NCI-H1092 treated with DMSO at 0.1 percent for 48 hours (cell line): ENCODE measurements around the gene ARHGEF12.

Experiments
- DNase-seq: peaks from one replicate; lab custom pipeline; 2025; lab: John Stamatoyannopoulos, UW

Gene ARHGEF12

DNA sequence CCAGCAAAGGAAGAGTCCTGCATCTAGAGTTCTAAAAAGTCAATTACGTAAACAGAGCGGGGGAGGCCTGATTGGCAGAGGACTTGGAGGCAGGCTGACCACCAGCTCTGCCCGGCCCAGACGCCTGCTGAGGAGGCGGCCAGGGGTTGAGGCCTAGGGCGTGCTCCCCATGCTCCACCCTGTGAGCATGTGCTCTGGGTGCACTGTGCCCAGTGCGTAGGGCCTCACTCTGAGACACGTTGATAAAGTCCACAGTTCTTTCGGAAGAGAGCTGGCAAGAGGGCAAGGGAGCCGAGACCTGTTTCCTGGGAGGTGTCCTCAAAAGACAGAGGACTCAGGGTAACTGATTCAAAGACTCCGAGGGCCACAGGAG, 200.6 kb downstream of the ARHGEF12 start:
- DNase-seq, result no peak

- DNase-seq, result no peak
These were observed 201.8 kb downstream of the ARHGEF12 start for GRCh38 chr11:120537996-120538395.

GRCh38 chr11:120538707-120539106, 202.5 kb downstream of the ARHGEF12 start:
- DNase-seq, result no peak
